Trophoblast cell (in vitro differentiated cells and primary cell): ENCODE data around the gene MYORG.

Experiments used
- DNase-seq, 2 donors: peaks; one replicate each; pipeline ENCODE4 v3.0.0-alpha.2; 2016
- H2AFZ ChIP-seq: 2 replicates; pipeline ENCODE4 v1.6.1; 2013; ENCODE audit warnings: low read length, moderate library complexity, mild to moderate bottlenecking; ENCODE audit not compliant: insufficient read depth, poor library complexity
- H2AK5ac ChIP-seq: 2 replicates; pipeline ENCODE4 v1.6.1; 2013; ENCODE audit warnings: mild to moderate bottlenecking, low read length
- H2BK120ac ChIP-seq: 2 replicates; pipeline ENCODE4 v1.6.1; 2013; ENCODE audit warnings: low read length, mild to moderate bottlenecking, moderate library complexity; ENCODE audit not compliant: insufficient read depth, poor library complexity
- H2BK12ac ChIP-seq: 2 replicates; pipeline ENCODE4 v1.6.1; 2013; ENCODE audit warnings: mild to moderate bottlenecking, low read length, moderate library complexity
- H2BK5ac ChIP-seq: 2 replicates; pipeline ENCODE4 v1.6.1; 2013; ENCODE audit warnings: low read length, low read depth, moderate library complexity, mild to moderate bottlenecking; ENCODE audit not compliant: poor library complexity
- H3K14ac ChIP-seq: 2 replicates; pipeline ENCODE4 v1.6.1; 2013; ENCODE audit warnings: mild to moderate bottlenecking, low read length
- H3K18ac ChIP-seq: 2 replicates; pipeline ENCODE4 v1.6.1; 2013; ENCODE audit warnings: mild to moderate bottlenecking, low read length
- H3K23ac ChIP-seq: 2 replicates; pipeline ENCODE4 v1.6.1; 2013; ENCODE audit warnings: low read length
- H3K27ac ChIP-seq: 2 replicates; pipeline ENCODE4 v1.5.1; 2013; ENCODE audit warnings: low read depth, mild to moderate bottlenecking, inconsistent platforms, low read length, moderate library complexity
- H3K27me3 ChIP-seq: 2 replicates; pipeline ENCODE4 v1.6.1; 2013; ENCODE audit warnings: inconsistent platforms, mild to moderate bottlenecking, low read length, moderate library complexity; ENCODE audit not compliant: insufficient read depth
- H3K36me3 ChIP-seq, 2 experiments: 1 replicate in 1 of 2; 2 replicates in 1 of 2; pipeline ENCODE4 v1.6.1; 2013; ENCODE audit warnings: low read length in 2 of 2, mild to moderate bottlenecking in 2 of 2, moderate library complexity in 1 of 2; ENCODE audit not compliant: insufficient read depth in 2 of 2, control insufficient read depth in 1 of 2
- H3K4ac ChIP-seq: 2 replicates; pipeline ENCODE4 v1.6.1; 2013; ENCODE audit warnings: low read depth, mild to moderate bottlenecking, low read length, moderate library complexity
- H3K4me1 ChIP-seq, 2 experiments: 1 replicate in 1 of 2; 2 replicates in 1 of 2; pipeline ENCODE4 v1.6.1; 2013; ENCODE audit warnings: low read length in 2 of 2, mild to moderate bottlenecking in 2 of 2, moderate library complexity in 1 of 2; ENCODE audit not compliant: insufficient read depth in 2 of 2, control insufficient read depth in 1 of 2
- H3K4me2 ChIP-seq: 2 replicates; pipeline ENCODE4 v1.6.1; 2013; ENCODE audit warnings: inconsistent platforms, mild to moderate bottlenecking, low read length, moderate library complexity
- H3K4me3 ChIP-seq: 2 replicates; pipeline ENCODE4 v1.5.1; 2013; ENCODE audit warnings: mild to moderate bottlenecking, low read depth, low read length, inconsistent platforms
- H3K79me1 ChIP-seq: one replicate; pipeline ENCODE4 v1.6.1; 2013; ENCODE audit warnings: low read length
- H3K79me2 ChIP-seq: 2 replicates; pipeline ENCODE4 v1.6.1; 2013; ENCODE audit warnings: low read length, mild to moderate bottlenecking; ENCODE audit not compliant: control insufficient read depth, insufficient read depth, poor library complexity
- H3K9ac ChIP-seq: 2 replicates; pipeline ENCODE4 v1.6.1; 2013; ENCODE audit warnings: mild to moderate bottlenecking, low read length
- H3K9me3 ChIP-seq: 2 replicates; pipeline ENCODE4 v1.6.1; 2013; ENCODE audit warnings: low read depth, mild to moderate bottlenecking, control low read depth, inconsistent platforms, low read length; ENCODE audit not compliant: insufficient read depth
- H4K12ac ChIP-seq: 2 replicates; pipeline ENCODE4 v1.6.1; 2013; ENCODE audit warnings: low read depth, mild to moderate bottlenecking, low read length, moderate library complexity
- H4K8ac ChIP-seq: 2 replicates; pipeline ENCODE4 v1.6.1; 2013; ENCODE audit warnings: low read depth, mild to moderate bottlenecking, low read length, moderate library complexity
- H4K91ac ChIP-seq: one replicate; pipeline ENCODE4 v1.6.1; 2013; ENCODE audit warnings: low read depth, mild to moderate bottlenecking, low read length, moderate library complexity
- WGBS: extraction: QIAGEN DNeasy Blood & Tissue Kit; methylation state at CpG from one replicate; pipeline ENCODE4 v1.1.7; 2013; ENCODE audit warnings: missing lambda C conversion rate; ENCODE audit not compliant: insufficient read length, insufficient coverage; ENCODE audit errors: extremely low coverage; 5-methylcytosine and 5-hydroxymethylcytosine counted together

MYORG gene

GRCh38 chr9:34405719-34406118 is 29.0 kb upstream of the MYORG start:
- Histone ChIP-seq H4K91ac (no peak overlapping the region), H2AK5ac (no peak overlapping the region), H3K9me3 (no peaks in the 10 kb centered on the region), H2BK120ac (no peak overlapping the region), H3K36me3 (peaks cover 27 to 35% of the 10 kb centered on the region in 2 experiments), H4K12ac (no peak overlapping the region), H3K4me3 (no peak overlapping the region), H3K4me2 (no peak overlapping the region), H3K4ac (no peak overlapping the region), H3K27me3 (no peaks in the 10 kb centered on the region), H2BK5ac (no peak overlapping the region), H3K9ac (no peak overlapping the region), H3K79me2 (no peaks in the 10 kb centered on the region), H3K23ac (no peak overlapping the region), H3K4me1 (no peaks in the 10 kb centered on the region), H3K18ac (no peak overlapping the region), H3K14ac (no peak overlapping the region), H4K8ac (no peak overlapping the region), H2AFZ (no peak overlapping the region), H3K79me1 (no peaks in the 10 kb centered on the region), H2BK12ac (no peak overlapping the region), H3K27ac (no peak overlapping the region)
- DNase-seq: no peak
- no CpG with 5 or more reads among the region's 7 CpGs for WGBS

- no peak overlapping the region for H4K8ac ChIP-seq
- H3K79me1 ChIP-seq: no peaks in the 10 kb centered on the region
- no peak overlapping the region for H3K18ac ChIP-seq
- H3K4me1 ChIP-seq: no peaks in the 10 kb centered on the region
- H2AFZ ChIP-seq: no peak overlapping the region
- H3K9ac ChIP-seq: no peak overlapping the region
- peak; percentile 53 to 87 for DNase-seq
- H3K9me3 ChIP-seq: no peaks in the 10 kb centered on the region
- H4K12ac ChIP-seq: no peak overlapping the region
- H2BK5ac ChIP-seq: no peak overlapping the region
- no peaks in the 10 kb centered on the region for H3K79me2 ChIP-seq
- no peak overlapping the region for H3K27ac ChIP-seq
- H3K4me2 ChIP-seq: no peak overlapping the region
- no peaks in the 10 kb centered on the region for H3K27me3 ChIP-seq
- H4K91ac ChIP-seq: no peak overlapping the region
- H3K4ac ChIP-seq: no peak overlapping the region
- no peak overlapping the region for H2BK120ac ChIP-seq
- no peak overlapping the region for H3K23ac ChIP-seq
- H2AK5ac ChIP-seq: no peak overlapping the region
- no peak overlapping the region for H3K14ac ChIP-seq
- peaks cover 42 to 50% of the 10 kb centered on the region in 2 experiments for H3K36me3 ChIP-seq
- H3K4me3 ChIP-seq: no peak overlapping the region
- H2BK12ac ChIP-seq: no peak overlapping the region
Measured at GRCh38 chr9:34403554-34404380, 27.1 kb upstream of the MYORG start.

GRCh38 chr9:34400686-34401602 is 24.2 kb upstream of the MYORG start:
- Histone ChIP-seq H3K4me3 (no peak overlapping the region), H2BK120ac (no peak overlapping the region), H2AK5ac (no peak overlapping the region), H3K79me2 (no peaks in the 10 kb centered on the region), H3K23ac (no peak overlapping the region), H4K91ac (no peak overlapping the region), H3K79me1 (no peaks in the 10 kb centered on the region), H3K4me1 (no peaks in the 10 kb centered on the region), H2BK12ac (no peak overlapping the region), H3K36me3 (peaks cover 42 to 54% of the 10 kb centered on the region in 2 experiments), H3K4me2 (no peak overlapping the region), H3K4ac (no peak overlapping the region), H3K27me3 (no peaks in the 10 kb centered on the region), H3K9ac (no peak overlapping the region), H4K8ac (no peak overlapping the region), H3K27ac (no peak overlapping the region), H2AFZ (no peak overlapping the region), H2BK5ac (no peak overlapping the region), H4K12ac (no peak overlapping the region), H3K14ac (no peak overlapping the region), H3K18ac (no peak overlapping the region), H3K9me3 (no peaks in the 10 kb centered on the region)
- WGBS: no CpG with 5 or more reads among the region's 40 CpGs
- no peak for DNase-seq

GRCh38 chr9:34400275-34400674 is 23.6 kb upstream of the MYORG start:
- H2BK12ac ChIP-seq: no peak overlapping the region
- no peaks in the 10 kb centered on the region for H3K79me1 ChIP-seq
- no peak overlapping the region for H3K4me2 ChIP-seq
- H3K4ac ChIP-seq: no peak overlapping the region
- peaks cover 39 to 50% of the 10 kb centered on the region in 2 experiments for H3K36me3 ChIP-seq
- H3K23ac ChIP-seq: no peak overlapping the region
- H4K8ac ChIP-seq: no peak overlapping the region
- H3K14ac ChIP-seq: no peak overlapping the region
- WGBS: no CpG with 5 or more reads among the region's 12 CpGs
- H3K18ac ChIP-seq: no peak overlapping the region
- no peak overlapping the region for H2BK5ac ChIP-seq
- no peak overlapping the region for H2AFZ ChIP-seq
- H2BK120ac ChIP-seq: no peak overlapping the region
- no peak for DNase-seq
- no peak overlapping the region for H4K12ac ChIP-seq
- H4K91ac ChIP-seq: no peak overlapping the region
- H3K4me1 ChIP-seq: no peaks in the 10 kb centered on the region
- no peaks in the 10 kb centered on the region for H3K9me3 ChIP-seq
- H3K79me2 ChIP-seq: no peaks in the 10 kb centered on the region
- no peak overlapping the region for H3K4me3 ChIP-seq
- H2AK5ac ChIP-seq: no peak overlapping the region
- no peak overlapping the region for H3K9ac ChIP-seq
- no peaks in the 10 kb centered on the region for H3K27me3 ChIP-seq
- H3K27ac ChIP-seq: no peak overlapping the region
